IMR-90 (cell line): ENCODE results near the gene ZMYM4. TPM values are rescaled to one million over a fixed set of nuclear protein-coding genes. Genes with fewer than 3 reads are reported as not detected.
"Not testable (repeated sequence)": the region's sequence is repeated elsewhere in the genome, so short reads cannot be mapped to it uniquely, and the experiment has no call there.

Experiments
- ATAC-seq: fragments of 200-7000 bp; cut with Tn5 transposase; 2 replicates; pipeline ENCODE4 v1.9.1; 2020; ENCODE audit warnings: low read depth, mild to moderate bottlenecking, moderate library complexity
- BruUV-seq: library from RNA; stranded (reverse); fragments of 400-500 nt; replicated peaks from 2 replicates; lab custom pipeline; 2021; lab: Mats Ljungman, UMichigan
- CTCF ChIA-PET: fragments of 300-600 bp; formaldehyde crosslinking; extraction: SDS; loops from one replicate; lab custom pipeline; 2021; ENCODE audit warnings: antibody characterized with exemption; lab: Yijun Ruan, JAX
- POLR2A ChIA-PET: fragments of 300-600 bp; sonication (Branson Sonifier 250); formaldehyde crosslinking; loops from one replicate; lab custom pipeline; 2022; ENCODE audit warnings: antibody characterized with exemption; ENCODE audit not compliant: unreplicated experiment; lab: Charles Lee
- DNase-seq: peaks from one replicate; pipeline ENCODE4 v3.0.0; 2013
- H2AFZ ChIP-seq: replicated peaks from 2 replicates; pipeline ENCODE3; 2013; ENCODE audit warnings: low read length, mild to moderate bottlenecking; ENCODE audit not compliant: poor library complexity
- H2AK5ac ChIP-seq: 2 replicates; pipeline ENCODE4 v1.6.1; 2013; ENCODE audit warnings: low read depth, low read length, inconsistent platforms
- H2AK9ac ChIP-seq: replicated peaks from 2 replicates; pipeline ENCODE3; 2013; ENCODE audit warnings: mild to moderate bottlenecking, low read depth, low read length, moderate library complexity; ENCODE audit not compliant: poor library complexity
- H2BK120ac ChIP-seq: 2 replicates; pipeline ENCODE4 v1.6.1; 2013; ENCODE audit warnings: low read depth, low read length, inconsistent platforms
- H2BK15ac ChIP-seq: 3 replicates; pipeline ENCODE4 v1.6.1; 2013; ENCODE audit warnings: low read depth, low read length, inconsistent platforms
- H2BK20ac ChIP-seq: 2 replicates; pipeline ENCODE4 v1.6.1; 2013; ENCODE audit warnings: low read depth, mild to moderate bottlenecking, inconsistent platforms, low read length, moderate library complexity
- H2BK5ac ChIP-seq: 2 replicates; pipeline ENCODE4 v1.6.1; 2013; ENCODE audit warnings: mild to moderate bottlenecking, low read depth, low read length, inconsistent platforms; ENCODE audit not compliant: poor library complexity, severe bottlenecking
- H3K14ac ChIP-seq: replicated peaks from 2 replicates; pipeline ENCODE4 v1.6.1; 2013; ENCODE audit warnings: low read depth, low read length, inconsistent platforms
- H3K18ac ChIP-seq: 2 replicates; pipeline ENCODE4 v1.6.1; 2013; ENCODE audit warnings: low read depth, low read length, control low read depth
- H3K23ac ChIP-seq: 2 replicates; pipeline ENCODE4 v1.6.1; 2013; ENCODE audit warnings: low read depth, low read length, inconsistent platforms
- H3K27ac ChIP-seq: 2 replicates; pipeline ENCODE4 v1.5.1; 2013; ENCODE audit warnings: mild to moderate bottlenecking, control low read depth, low read length; ENCODE audit not compliant: insufficient read depth
- H3K27me3 ChIP-seq: 2 replicates; pipeline ENCODE4 v1.6.1; 2013; ENCODE audit warnings: low read length; ENCODE audit not compliant: control insufficient read depth, insufficient read depth
- H3K36me3 ChIP-seq: 2 replicates; pipeline ENCODE4 v1.6.1; 2013; ENCODE audit warnings: low read length, mixed read lengths; ENCODE audit not compliant: control insufficient read depth, insufficient read depth
- H3K4ac ChIP-seq: 2 replicates; pipeline ENCODE4 v1.6.1; 2013; ENCODE audit warnings: low read depth, low read length, inconsistent platforms
- H3K4me1 ChIP-seq: 2 replicates; pipeline ENCODE4 v1.6.1; 2013; ENCODE audit warnings: low read length, mixed read lengths; ENCODE audit not compliant: control insufficient read depth, insufficient read depth
- H3K4me2 ChIP-seq: 2 replicates; pipeline ENCODE4 v1.6.1; 2013; ENCODE audit warnings: low read depth, mild to moderate bottlenecking, control low read depth, low read length, moderate library complexity
- H3K4me3 ChIP-seq: 2 replicates; pipeline ENCODE4 v1.5.1; 2013; ENCODE audit warnings: low read depth, mild to moderate bottlenecking, control low read depth, low read length, moderate library complexity; ENCODE audit not compliant: insufficient read depth
- H3K56ac ChIP-seq: 2 replicates; pipeline ENCODE4 v1.6.1; 2013; ENCODE audit warnings: low read length, inconsistent platforms; ENCODE audit not compliant: insufficient read depth; ENCODE audit errors: extremely low read depth
- H3K79me1 ChIP-seq, 2 experiments: 2 replicates each; pipeline ENCODE4 v1.6.1; 2013; ENCODE audit warnings: low read length in 2 of 2, inconsistent platforms in 1 of 2, low read depth in 1 of 2
- H3K9ac ChIP-seq: 2 replicates; pipeline ENCODE4 v1.6.1; 2013; ENCODE audit warnings: low read depth, low read length, control low read depth
- H3K9me1 ChIP-seq: 2 replicates; pipeline ENCODE4 v1.6.1; 2013; ENCODE audit warnings: low read length, inconsistent platforms; ENCODE audit not compliant: insufficient read depth
- H3K9me3 ChIP-seq: 2 replicates; pipeline ENCODE4 v1.6.1; 2013; ENCODE audit warnings: low read length; ENCODE audit not compliant: control insufficient read depth, insufficient read depth
- H4K20me1 ChIP-seq: 2 replicates; pipeline ENCODE4 v1.6.1; 2013; ENCODE audit warnings: low read length, inconsistent platforms; ENCODE audit not compliant: insufficient read depth
- H4K5ac ChIP-seq: 2 replicates; pipeline ENCODE4 v1.6.1; 2013; ENCODE audit warnings: mild to moderate bottlenecking, low read depth, low read length, control low read depth
- H4K8ac ChIP-seq, 2 experiments: 2 replicates each; pipeline ENCODE4 v1.6.1; 2013; ENCODE audit warnings: low read depth in 2 of 2, low read length in 2 of 2, control low read depth in 1 of 2, inconsistent platforms in 1 of 2
- H4K91ac ChIP-seq: 2 replicates; pipeline ENCODE4 v1.6.1; 2013; ENCODE audit warnings: low read depth, low read length, inconsistent platforms; ENCODE audit not compliant: insufficient read depth
- WGBS, 2 experiments: methylation state at CpG; one replicate each; pipeline versions ENCODE4 v1.1.5 to v1.1.7; 2013; ENCODE audit warnings: missing lambda C conversion rate in 2 of 2; ENCODE audit not compliant: insufficient read length in 1 of 2; ENCODE audit errors: extremely low coverage in 2 of 2; 5-methylcytosine and 5-hydroxymethylcytosine counted together
- dilution Hi-C: fragments of 300-500 bp; cut with HindIII; formaldehyde crosslinking; loops from one replicate; pipeline ENCODE4 v1.14.3; 2018; ENCODE audit warnings: low sequenced_read_pairs; ENCODE audit not compliant: unreplicated experiment
- in situ Hi-C: fragments of 300-500 bp; cut with MboI; formaldehyde crosslinking; loops from 3 replicates; pipeline ENCODE4 v1.14.3; 2019; ENCODE audit warnings: low sequenced_read_pairs, inconsistent platforms, mixed read lengths
- intact Hi-C: fragments of 100-400 bp; cut with micrococcal nuclease; formaldehyde crosslinking; loops from 2 replicates; pipeline ENCODE4 v1.10.0; 2022
- polyA plus RNA-seq, 3 experiments: library from polyadenylated mRNA; depleted of rRNA; stranded (reverse); fragments of >200 nt; gene quantifications; 2 replicates each; pipeline ENCODE4 v1.2.3, GENCODE V29; 2012; ENCODE audit warnings: low replicate concordance in 1 of 3
- total RNA-seq: library from RNA; depleted of rRNA; stranded (reverse); fragments of >200 nt; gene quantifications from 2 replicates; pipeline ENCODE4 v1.2.3, GENCODE V29; 2012

Gene ZMYM4
- total and polyA plus RNA-seq, 2 of the 4 experiments (the other 2 are of a cell fraction), result 14.7 to 53.8 TPM

GRCh38 chr1:35380111-35380510 is 111.6 kb downstream of the ZMYM4 start:
- H3K4me1 ChIP-seq, result not testable (repeated sequence)

More at GRCh38 chr1:35380111-35380510, 111.6 kb downstream of the ZMYM4 start:
- H3K56ac ChIP-seq, in situ Hi-C loops, CTCF ChIA-PET, H3K9me3 ChIP-seq, H3K14ac ChIP-seq, H3K4me3 ChIP-seq, H4K5ac ChIP-seq, H3K4me2 ChIP-seq, H3K4ac ChIP-seq, ATAC-seq, H2BK5ac ChIP-seq, H2BK15ac ChIP-seq, dilution Hi-C loops, H3K18ac ChIP-seq, POLR2A ChIA-PET, H3K9ac ChIP-seq, DNase-seq, H3K27me3 ChIP-seq, H3K27ac ChIP-seq, H2AK9ac ChIP-seq, H3K9me1 ChIP-seq, H4K91ac ChIP-seq, H2AFZ ChIP-seq, BruUV-seq, H3K23ac ChIP-seq, H2BK20ac ChIP-seq, H4K20me1 ChIP-seq, H4K8ac ChIP-seq, H2AK5ac ChIP-seq, H2BK120ac ChIP-seq: not testable (repeated sequence)
- H3K79me1 ChIP-seq, result peaks cover 13 to 17% of the 10 kb centered on the region in 2 experiments
- 100% methylated on average over 2 of the region's 6 CpGs; no CpG with 5 or more reads in 1 of the 2 experiments for WGBS, 2 experiments
- intact Hi-C loops, result loop anchor here (5.0 kb wide), 1 partner anchor 37 kb away; no protein-coding TSS in a partner anchor
- H3K36me3 ChIP-seq, result peaks cover 12% of the 10 kb centered on the region
